Stomach smooth muscle (tissue), 2 donors: ENCODE results near the gene HDAC4.
"Not testable (repeated sequence)": the region's sequence is repeated elsewhere in the genome, so short reads cannot be mapped to it uniquely, and the experiment has no call there.

Source experiments
- H3K27ac ChIP-seq: one replicate; pipeline ENCODE4 v1.7.0; 2013; ENCODE audit warnings: mild to moderate bottlenecking, low read length, inconsistent platforms
- H3K27me3 ChIP-seq, 2 donors: one replicate each; pipeline ENCODE4 v1.7.0; 2013; ENCODE audit warnings: low read length in 2 of 2; ENCODE audit not compliant: insufficient read depth in 2 of 2, control insufficient read depth in 1 of 2
- H3K36me3 ChIP-seq, 2 donors: one replicate each; pipeline ENCODE4 v1.7.0; 2013; ENCODE audit warnings: low read length in 2 of 2; ENCODE audit not compliant: control insufficient read depth in 2 of 2, insufficient read depth in 2 of 2
- H3K4me1 ChIP-seq: one replicate; pipeline ENCODE4 v1.7.0; 2013; ENCODE audit warnings: low read length; ENCODE audit not compliant: control insufficient read depth, insufficient read depth
- H3K4me3 ChIP-seq, 2 donors: one replicate each; pipeline ENCODE4 v1.7.0; 2013; ENCODE audit warnings: low read length in 2 of 2
- H3K9ac ChIP-seq, 2 donors: one replicate each; pipeline ENCODE4 v1.7.0; 2013; ENCODE audit warnings: low read length in 2 of 2, mild to moderate bottlenecking in 1 of 2
- H3K9me3 ChIP-seq, 2 donors: one replicate each; pipeline ENCODE4 v1.7.0; 2013; ENCODE audit warnings: low read length in 2 of 2; ENCODE audit not compliant: control insufficient read depth in 2 of 2
- donor health status: healthy.
- donor health status: Pancreatic carcinoma.

Gene HDAC4

DNA sequence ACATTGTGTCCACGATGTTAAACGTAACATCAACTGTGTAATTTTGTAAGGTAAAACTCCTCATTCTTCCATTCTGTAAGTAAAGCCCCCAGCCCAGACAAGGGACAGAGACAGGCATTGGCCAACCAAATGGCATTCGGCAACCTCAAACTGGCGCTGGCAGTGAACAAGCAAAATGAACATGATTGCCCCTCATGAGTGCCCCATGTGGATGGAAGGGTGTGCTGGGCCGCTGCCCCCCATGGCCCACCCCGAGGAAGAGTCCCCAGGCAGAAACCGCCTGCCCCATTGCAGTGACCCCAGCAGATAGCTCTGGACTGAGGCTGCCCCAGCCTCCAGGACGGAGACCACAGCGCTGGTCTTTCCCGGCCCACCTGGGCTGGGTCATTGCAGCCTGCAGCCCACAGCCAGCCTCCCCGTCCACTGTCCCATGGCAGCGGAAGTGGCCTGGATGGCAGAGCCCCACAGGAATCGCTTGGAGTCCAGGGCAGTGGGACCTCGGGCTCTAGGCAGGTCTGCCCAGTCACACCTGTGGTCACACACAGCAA lies 220.2 kb downstream of the HDAC4 start:
- Histone ChIP-seq H3K4me3 (no peak overlapping the region), H3K27me3 (no peaks in the 10 kb centered on the region), H3K27ac (no peak overlapping the region), H3K36me3 (peaks cover 28 to 36% of the 10 kb centered on the region in 2 donors), H3K9me3 (no peaks in the 10 kb centered on the region), H3K9ac (no peak overlapping the region), H3K4me1 (peaks cover 12% of the 10 kb centered on the region)

DNA sequence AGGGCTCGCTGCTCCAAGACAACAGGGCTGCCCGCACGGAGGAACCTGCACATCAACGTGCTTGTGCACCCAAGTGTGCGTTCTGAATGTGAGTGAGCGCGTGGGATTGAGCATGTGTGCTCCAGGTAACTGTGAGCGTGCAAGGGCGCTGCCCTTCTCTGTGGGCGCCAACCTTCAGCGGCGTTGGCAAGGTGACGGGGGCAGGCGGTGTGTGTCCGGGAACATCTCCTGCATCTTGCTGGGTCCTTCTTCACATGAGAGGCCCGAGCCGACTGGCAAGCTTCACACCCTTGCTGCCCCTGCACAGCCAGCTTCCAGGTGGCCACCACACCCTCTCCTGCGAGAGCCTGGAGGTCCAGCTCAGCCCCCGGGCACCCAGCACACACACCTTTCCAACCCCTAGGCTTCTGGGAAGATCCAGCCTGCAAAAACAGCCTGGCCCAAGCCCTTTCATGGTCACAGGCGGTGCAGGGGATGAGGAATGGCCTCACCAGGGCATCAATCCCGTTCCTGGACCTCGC lies 220.9 kb downstream of the HDAC4 start:
- Histone ChIP-seq H3K9me3 (no peaks in the 10 kb centered on the region), H3K36me3 (peaks cover 25 to 37% of the 10 kb centered on the region in 2 donors), H3K27me3 (no peaks in the 10 kb centered on the region), H3K4me3 (no peak overlapping the region), H3K9ac (no peak overlapping the region), H3K27ac (no peak overlapping the region), H3K4me1 (peaks cover 17% of the 10 kb centered on the region)

DNA sequence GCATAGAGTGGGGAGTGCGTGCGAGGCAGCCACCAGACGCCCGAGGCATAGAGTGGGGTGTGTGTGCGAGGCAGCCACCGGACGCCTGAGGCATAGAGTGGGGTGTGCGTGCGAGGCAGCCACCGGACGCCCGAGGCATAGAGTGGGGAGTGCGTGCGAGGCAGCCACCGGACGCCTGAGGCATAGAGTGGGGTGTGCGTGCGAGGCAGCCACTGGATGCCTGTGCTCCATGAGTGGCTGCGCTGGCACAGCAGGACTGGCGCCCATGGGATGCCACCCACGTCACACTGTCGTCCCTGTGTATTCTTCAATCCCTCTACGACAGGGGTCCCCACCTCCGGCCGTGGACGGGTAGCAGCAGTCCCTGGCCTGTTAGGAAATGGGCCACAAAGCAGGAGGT lies 221.9 kb downstream of the HDAC4 start:
- peaks cover 28 to 37% of the 10 kb centered on the region in 2 donors for H3K36me3 ChIP-seq

DNA sequence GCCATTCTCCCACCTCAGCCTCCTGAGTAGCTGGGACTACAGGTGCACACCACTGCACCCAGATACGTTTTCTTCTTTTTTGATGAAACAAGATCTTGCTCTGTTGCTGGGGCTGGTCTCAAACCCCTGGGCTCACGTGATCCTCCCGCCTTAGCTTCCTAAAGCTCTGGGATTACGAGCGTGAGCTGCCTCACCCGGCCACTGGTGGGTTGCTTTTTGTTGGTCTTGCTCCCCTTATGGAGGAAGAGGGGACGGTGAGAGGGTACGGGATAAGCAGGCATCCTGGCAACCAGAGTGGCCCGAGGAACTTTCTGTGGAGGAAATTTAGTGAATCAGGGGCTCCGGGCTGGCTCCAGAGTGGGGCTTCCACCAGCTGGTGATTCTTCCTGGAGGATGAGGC lies 222.3 kb downstream of the HDAC4 start:
- H3K27me3 ChIP-seq: no peaks in the 10 kb centered on the region
- H3K4me3 ChIP-seq: no peak overlapping the region
- H3K27ac ChIP-seq: no peak overlapping the region
- H3K36me3 ChIP-seq: peaks cover 27 to 35% of the 10 kb centered on the region in 2 donors
- H3K9me3 ChIP-seq: peaks cover 0 to 3% of the 10 kb centered on the region in 2 donors
- H3K9ac ChIP-seq: no peak overlapping the region
- H3K4me1 ChIP-seq: peaks cover 17% of the 10 kb centered on the region

More for the DNA sequence above, 221.9 kb downstream of the HDAC4 start:
- Histone ChIP-seq H3K27me3 (no peaks in the 10 kb centered on the region), H3K4me1 (peaks cover 17% of the 10 kb centered on the region), H3K9me3 (peaks cover 0 to 3% of the 10 kb centered on the region in 2 donors), H3K9ac (no peak overlapping the region), H3K27ac (no peak overlapping the region), H3K4me3 (no peak overlapping the region)

DNA sequence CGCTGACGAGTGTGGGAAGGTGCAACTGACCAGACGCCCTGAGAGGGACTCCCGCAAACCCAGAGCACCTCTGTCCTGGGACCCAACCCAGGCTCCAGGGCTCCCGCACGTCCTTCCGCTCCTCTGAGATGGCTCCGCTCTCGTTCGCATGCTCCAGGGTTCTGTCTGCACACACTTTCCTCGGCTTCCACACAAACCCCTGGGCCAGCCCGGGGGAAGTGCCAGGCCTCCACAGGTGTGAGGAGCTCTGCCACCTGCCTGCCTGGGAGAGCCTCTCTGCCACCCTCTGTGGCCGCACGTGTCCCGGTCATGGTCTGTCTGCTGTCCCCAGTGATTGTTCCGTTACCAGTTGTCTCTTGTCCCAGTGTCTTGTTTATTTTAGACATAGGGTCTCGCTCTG lies 222.9 kb downstream of the HDAC4 start:
- Histone ChIP-seq H3K9me3 (peaks cover 0 to 3% of the 10 kb centered on the region in 2 donors), H3K27me3 (no peaks in the 10 kb centered on the region), H3K4me3 (no peak overlapping the region), H3K27ac (no peak overlapping the region), H3K36me3 (peaks cover 21 to 33% of the 10 kb centered on the region in 2 donors), H3K9ac (no peak overlapping the region), H3K4me1 (peaks cover 17% of the 10 kb centered on the region)

DNA sequence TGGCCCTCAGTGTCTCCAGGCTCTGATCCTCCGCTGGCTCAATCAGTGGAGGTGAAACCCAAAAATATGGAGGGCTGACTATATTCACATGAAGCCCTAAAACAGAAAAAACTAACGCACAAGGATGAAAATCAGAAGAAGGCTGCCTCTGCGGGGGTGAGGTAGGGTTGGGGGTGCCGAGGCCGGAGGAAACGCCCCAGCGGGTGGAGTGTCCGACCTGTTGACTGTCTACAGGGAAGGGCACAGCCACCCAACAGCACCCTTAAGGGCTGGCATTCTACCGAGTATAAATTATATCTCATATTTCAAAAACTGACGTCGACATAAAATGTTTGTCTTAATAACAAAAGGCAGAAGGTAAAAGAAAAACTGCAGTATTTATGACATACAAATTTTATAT lies 223.5 kb downstream of the HDAC4 start:
- peaks cover 0 to 3% of the 10 kb centered on the region in 2 donors for H3K9me3 ChIP-seq
- peak overlapping the region; percentile 62 for H3K27ac ChIP-seq
- H3K36me3 ChIP-seq: peaks cover 16 to 29% of the 10 kb centered on the region in 2 donors
- no peak overlapping the region for H3K4me3 ChIP-seq
- no peak overlapping the region for H3K9ac ChIP-seq
- H3K4me1 ChIP-seq: peaks cover 17% of the 10 kb centered on the region
- H3K27me3 ChIP-seq: no peaks in the 10 kb centered on the region

DNA sequence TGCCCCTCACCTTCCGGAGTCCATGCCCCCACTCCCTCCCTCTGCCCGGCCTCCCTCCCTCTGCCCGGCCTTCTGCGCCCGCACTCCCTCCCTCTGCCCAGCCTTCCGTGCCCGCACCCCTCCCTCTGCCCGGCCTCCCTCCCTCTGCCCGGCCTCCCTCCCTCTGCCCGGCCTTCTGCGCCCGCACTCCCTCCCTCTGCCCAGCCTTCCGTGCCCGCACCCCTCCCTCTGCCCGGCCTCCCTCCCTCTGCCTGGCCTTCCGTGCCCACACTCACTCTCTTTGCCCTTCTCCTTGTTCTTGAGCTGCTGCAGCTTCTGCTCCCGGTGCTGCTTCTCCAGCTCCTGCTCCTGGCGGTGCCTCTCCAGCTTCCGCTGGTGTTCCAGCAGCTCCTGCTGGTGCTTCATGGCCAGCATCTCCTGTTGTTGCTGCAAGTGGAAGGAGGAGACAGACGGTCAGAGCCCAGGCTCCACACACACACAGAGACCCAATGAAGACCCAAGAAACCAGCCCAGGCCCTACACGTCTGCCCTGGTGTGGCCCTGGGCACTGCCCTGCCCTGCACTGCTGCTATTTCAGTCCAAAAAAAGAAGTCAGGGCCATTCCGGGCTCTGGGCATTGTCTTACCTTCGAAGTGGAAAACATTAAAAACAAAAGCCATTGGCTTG lies 224.5 kb downstream of the HDAC4 start:
- H3K4me3 ChIP-seq: peak overlapping the region in 1 of 2 donors; percentile 47
- H3K4me1 ChIP-seq: peaks cover 17% of the 10 kb centered on the region
- not testable (repeated sequence) for H3K9ac ChIP-seq, H3K27me3 ChIP-seq, H3K9me3 ChIP-seq
- peaks cover 11 to 25% of the 10 kb centered on the region in 2 donors for H3K36me3 ChIP-seq
- peak overlapping the region; percentile 62 for H3K27ac ChIP-seq

DNA sequence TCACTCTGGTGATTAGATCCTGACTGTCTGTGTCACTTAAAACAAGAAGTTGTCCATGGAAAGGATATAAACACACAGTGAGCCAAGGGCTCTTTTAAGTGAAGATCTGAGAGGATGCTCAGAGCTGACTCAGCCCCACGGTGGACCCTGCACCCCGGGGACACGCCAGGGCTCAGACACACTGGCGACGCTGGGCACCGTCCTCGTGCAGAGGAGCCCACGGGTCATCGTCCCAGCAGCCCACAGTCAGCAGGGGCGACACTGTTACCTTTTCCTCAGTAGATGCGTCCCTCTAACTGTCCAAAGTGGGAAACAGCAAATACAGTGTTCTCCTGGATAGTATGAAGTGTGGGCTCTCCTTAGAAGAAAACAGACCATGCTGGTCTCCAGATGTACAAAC lies 225.6 kb downstream of the HDAC4 start:
- peaks cover 3 to 4% of the 10 kb centered on the region in 2 donors for H3K9me3 ChIP-seq
- peak overlapping the region in 1 of 2 donors; percentile 47 for H3K9ac ChIP-seq
- H3K27me3 ChIP-seq: no peaks in the 10 kb centered on the region
- H3K4me3 ChIP-seq: no peak overlapping the region
- H3K4me1 ChIP-seq: peaks cover 17% of the 10 kb centered on the region
- peak overlapping the region; percentile 62 for H3K27ac ChIP-seq
- H3K36me3 ChIP-seq: peaks cover 11 to 24% of the 10 kb centered on the region in 2 donors

DNA sequence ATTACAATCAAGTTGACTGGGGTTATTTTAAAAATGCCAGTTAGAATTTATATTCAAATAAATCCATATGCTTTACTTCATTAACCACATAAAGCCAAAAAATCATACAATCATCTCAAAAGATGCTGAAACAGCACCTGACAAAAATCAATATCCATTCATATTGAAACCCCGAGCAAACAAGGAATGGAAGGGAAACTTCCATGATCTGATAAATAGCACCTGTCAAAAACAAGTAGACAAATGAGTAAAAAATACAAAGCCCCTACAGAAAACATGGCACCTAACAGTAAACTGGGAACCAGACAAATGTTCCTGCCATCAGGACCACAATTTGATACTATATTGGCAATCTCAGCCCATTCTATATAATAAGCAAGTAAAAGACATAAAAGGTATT lies 227.5 kb downstream of the HDAC4 start:
- Histone ChIP-seq H3K27me3 (no peaks in the 10 kb centered on the region), H3K27ac (no peak overlapping the region), H3K4me3 (no peak overlapping the region), H3K36me3 (peaks cover 14 to 18% of the 10 kb centered on the region in 2 donors), H3K9me3 (peaks cover 3 to 4% of the 10 kb centered on the region in 2 donors), H3K4me1 (peaks cover 17% of the 10 kb centered on the region), H3K9ac (no peak overlapping the region)

DNA sequence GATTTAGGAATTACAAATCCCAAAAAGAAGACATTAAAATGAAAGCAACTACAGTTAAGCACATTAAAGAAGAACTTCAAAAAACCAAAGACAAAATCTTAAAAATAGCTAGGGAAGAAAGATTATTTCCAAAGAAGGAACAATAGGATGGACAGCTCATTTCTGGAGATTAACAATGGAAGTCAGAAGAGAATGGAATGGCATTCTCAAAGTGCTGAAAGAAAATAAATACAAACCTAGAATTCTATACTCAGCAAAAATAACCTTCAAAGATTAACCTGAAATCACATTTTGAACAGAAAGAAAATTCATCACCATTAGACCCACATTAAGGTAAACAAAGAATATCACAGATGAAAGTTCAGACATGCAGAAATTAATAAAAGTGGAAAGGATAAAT lies 229.2 kb downstream of the HDAC4 start:
- Histone ChIP-seq H3K9me3 (peaks cover 3 to 4% of the 10 kb centered on the region in 2 donors), H3K4me1 (peaks cover 21% of the 10 kb centered on the region), H3K36me3 (peaks cover 14 to 17% of the 10 kb centered on the region in 2 donors), H3K27ac (no peak overlapping the region), H3K27me3 (no peaks in the 10 kb centered on the region), H3K4me3 (no peak overlapping the region), H3K9ac (no peak overlapping the region)
